Superior temporal gyrus (tissue), 1 donor: ENCODE measurements around the gene ARPP19.
"Not testable (repeated sequence)": the region's sequence is repeated elsewhere in the genome, so short reads cannot be mapped to it uniquely, and the experiment has no call there.

Experiments used
- DNase-seq: peaks from one replicate; pipeline ENCODE4 v3.0.0-alpha.2; 2016; ENCODE audit errors: extremely low spot score

Gene ARPP19

GRCh38 chr15:52568601-52569585 lies at the start of gene ARPP19:
TSS of gene ARPP19 (minus strand) at chr15:52569030. CDS start at chr15:52568892, 138 bp downstream.
- DNase-seq: peak; percentile 88

- DNase-seq: no peak
Observed at GRCh38 chr15:52617026-52617425, 48.2 kb upstream of the ARPP19 start.

GRCh38 chr15:52615302-52615701 lies 46.5 kb upstream of the ARPP19 start:
- no peak for DNase-seq

GRCh38 chr15:52609593-52609992 lies 40.8 kb upstream of the ARPP19 start:
- DNase-seq: no peak

GRCh38 chr15:52584414-52584813 lies 15.6 kb upstream of the ARPP19 start:
- no peak for DNase-seq

GRCh38 chr15:52579852-52580251 lies 11.0 kb upstream of the ARPP19 start:
- DNase-seq: no peak

- no peak for DNase-seq
Observed at GRCh38 chr15:52576692-52577091, 7.9 kb upstream of the ARPP19 start.

GRCh38 chr15:52575573-52575972 lies 6.7 kb upstream of the ARPP19 start:
- DNase-seq: not testable (repeated sequence)

GRCh38 chr15:52575072-52575471 lies 6.2 kb upstream of the ARPP19 start:
- no peak for DNase-seq

GRCh38 chr15:52574623-52575022 lies 5.8 kb upstream of the ARPP19 start:
- not testable (repeated sequence) for DNase-seq

GRCh38 chr15:52567871-52568600 lies 794 bp downstream of the ARPP19 start:
- peak; percentile 37 for DNase-seq

- no peak for DNase-seq
Observed at GRCh38 chr15:52566889-52567288, 1.9 kb downstream of the ARPP19 start.

- peak; percentile 7 for DNase-seq
Observed at GRCh38 chr15:52565417-52566358, 3.1 kb downstream of the ARPP19 start.

- DNase-seq: peak; percentile 26
Observed at GRCh38 chr15:52563501-52564060, 5.2 kb downstream of the ARPP19 start.

GRCh38 chr15:52559575-52559974 lies 9.3 kb downstream of the ARPP19 start:
- DNase-seq: peak; percentile 51

GRCh38 chr15:52559022-52559421 lies 9.8 kb downstream of the ARPP19 start:
- DNase-seq: no peak

GRCh38 chr15:52558196-52558595 lies 10.6 kb downstream of the ARPP19 start:
- no peak for DNase-seq

- peak; percentile 65 for DNase-seq
Observed at GRCh38 chr15:52557274-52557641, 11.6 kb downstream of the ARPP19 start.

- DNase-seq: no peak
Observed at GRCh38 chr15:52556524-52557273, 12.1 kb downstream of the ARPP19 start.

GRCh38 chr15:52552303-52552702 lies 16.5 kb downstream of the ARPP19 start:
- no peak for DNase-seq
